Spinal cord (tissue), 10 donors: ENCODE data around the gene TACR2. TPM values are rescaled to one million over a fixed set of nuclear protein-coding genes. Genes with fewer than 3 reads are reported as not detected.

Source experiments
- DNase-seq, 6 donors: peaks; one replicate each; pipeline versions ENCODE4 v3.0.0 to v3.0.0-alpha.2; 2013 to 2015; ENCODE audit warnings: low spot score in 6 of 6, low read depth in 4 of 6
- H3K27ac ChIP-seq: one replicate; pipeline ENCODE4 v1.5.1; 2013; ENCODE audit warnings: low read depth, low read length, control low read depth
- H3K27me3 ChIP-seq: one replicate; pipeline ENCODE4 v1.6.1; 2013; ENCODE audit warnings: low read length; ENCODE audit not compliant: control insufficient read depth, insufficient read depth
- H3K36me3 ChIP-seq: one replicate; pipeline ENCODE4 v1.6.1; 2013; ENCODE audit warnings: low read length; ENCODE audit not compliant: control insufficient read depth, insufficient read depth
- H3K4me1 ChIP-seq: one replicate; pipeline ENCODE4 v1.6.1; 2013; ENCODE audit warnings: low read length; ENCODE audit not compliant: control insufficient read depth, insufficient read depth
- H3K4me3 ChIP-seq: one replicate; pipeline ENCODE4 v1.5.1; 2013; ENCODE audit warnings: low read depth, low read length, control low read depth
- H3K9me3 ChIP-seq: one replicate; pipeline ENCODE4 v1.6.1; 2013; ENCODE audit warnings: low read length; ENCODE audit not compliant: control insufficient read depth, insufficient read depth
- WGBS: methylation state at CpG from one replicate; pipeline ENCODE4 v1.1.5; 2013; ENCODE audit warnings: missing lambda C conversion rate; ENCODE audit not compliant: insufficient coverage; 5-methylcytosine and 5-hydroxymethylcytosine counted together
- long read RNA-seq, 4 donors: transcript quantifications; one replicate each; lab custom pipeline, GENCODE V29; 2026
- polyA plus RNA-seq, 2 donors: library from polyadenylated mRNA; unstranded; fragments of 120-200 nt; gene quantifications; one replicate each; pipeline ENCODE4 v1.2.1, GENCODE V29; 2013; ENCODE audit not compliant: insufficient read length in 2 of 2
- total RNA-seq, 2 donors: library from RNA; depleted of rRNA in 1 of 2; stranded (reverse); fragments of 120-200 nt in 1 of 2; fragments of >200 nt in 1 of 2; gene quantifications; one replicate each; pipeline versions ENCODE4 v1.2.3 to v1.2.4, GENCODE V29; 2013 to 2014
- donor health status: healthy.

Gene TACR2
- total RNA-seq (under 1 TPM; 0.10 to 0.28 TPM), polyA plus RNA-seq (1 to 10 TPM; 1.8 TPM)
- long read RNA-seq, donor 1 = 0 reads
- long read RNA-seq, donor 2 = 0 reads
- long read RNA-seq, donor 3, partial matches to known transcripts = 0 of 1 reads
- long read RNA-seq, donor 3, other reads (novel, unspliced or antisense) = 0 of 1 reads
- long read RNA-seq, donor 4, partial matches to known transcripts = 35 of 37 reads
- long read RNA-seq, donor 4, other reads (novel, unspliced or antisense) = 0 of 37 reads

- H3K9me3 ChIP-seq = no peaks in the 10 kb centered on the region
- H3K4me1 ChIP-seq = peaks cover 26% of the 10 kb centered on the region
- H3K27ac ChIP-seq = no peak within 1 kb of the TSS
- WGBS = 69% methylated on average over 9 of the region's 10 CpGs
- H3K4me3 ChIP-seq = no peak within 1 kb of the TSS
- no peak for DNase-seq
- H3K27me3 ChIP-seq = no peaks in the 10 kb centered on the region
- no peaks in the 10 kb centered on the region for H3K36me3 ChIP-seq
Observed at GRCh38 chr10:69416695-69417094, at the start of gene TACR2. TACR2 (minus strand) TSS chr10:69416918; CDS start chr10:69416323, 595 bp downstream.

GRCh38 chr10:69466158-69466490 is 49.4 kb upstream of the TACR2 start:
- H3K36me3 ChIP-seq = no peaks in the 10 kb centered on the region
- WGBS = 69% methylated on average over 5 of the region's 5 CpGs
- no peak overlapping the region for H3K4me3 ChIP-seq
- H3K9me3 ChIP-seq = no peaks in the 10 kb centered on the region
- DNase-seq = peak in 1 of 6 donors; percentile 18
- peaks cover 34% of the 10 kb centered on the region for H3K4me1 ChIP-seq
- H3K27me3 ChIP-seq = no peaks in the 10 kb centered on the region
- H3K27ac ChIP-seq = no peak overlapping the region

- Histone ChIP-seq H3K4me1 (peaks cover 37% of the 10 kb centered on the region), H3K27ac (no peak overlapping the region), H3K27me3 (no peaks in the 10 kb centered on the region), H3K9me3 (no peaks in the 10 kb centered on the region), H3K36me3 (no peaks in the 10 kb centered on the region), H3K4me3 (no peak overlapping the region)
- 94% methylated on average over 8 of the region's 9 CpGs for WGBS
- no peak for DNase-seq
Observed at GRCh38 chr10:69465457-69466157, 48.9 kb upstream of the TACR2 start.

- Histone ChIP-seq H3K4me1 (peaks cover 44% of the 10 kb centered on the region), H3K9me3 (no peaks in the 10 kb centered on the region), H3K27me3 (no peaks in the 10 kb centered on the region), H3K27ac (peak overlapping the region; percentile 29), H3K4me3 (no peak overlapping the region), H3K36me3 (peaks cover 2% of the 10 kb centered on the region)
- no peak for DNase-seq
- 54% methylated on average over 2 of the region's 2 CpGs for WGBS
Observed at GRCh38 chr10:69464801-69465401, 48.2 kb upstream of the TACR2 start.

- Histone ChIP-seq H3K27me3 (no peaks in the 10 kb centered on the region), H3K27ac (peak overlapping the region; percentile 29), H3K4me1 (peaks cover 49% of the 10 kb centered on the region), H3K4me3 (no peak overlapping the region), H3K9me3 (no peaks in the 10 kb centered on the region), H3K36me3 (peaks cover 2% of the 10 kb centered on the region)
- no peak for DNase-seq
- 78% methylated on average over 7 of the region's 7 CpGs for WGBS
Observed at GRCh38 chr10:69464401-69464800, 47.7 kb upstream of the TACR2 start.

- peaks cover 50% of the 10 kb centered on the region for H3K4me1 ChIP-seq
Observed at GRCh38 chr10:69463886-69464285, 47.2 kb upstream of the TACR2 start.

GRCh38 chr10:69461243-69462025 is 44.7 kb upstream of the TACR2 start:
- 86% methylated on average over 2 of the region's 5 CpGs for WGBS
- no peaks in the 10 kb centered on the region for H3K27me3 ChIP-seq
- peak overlapping the region; percentile 29 for H3K27ac ChIP-seq
- no peak overlapping the region for H3K4me3 ChIP-seq
- DNase-seq = no peak
- no peaks in the 10 kb centered on the region for H3K9me3 ChIP-seq
- peaks cover 43% of the 10 kb centered on the region for H3K4me1 ChIP-seq
- H3K36me3 ChIP-seq = peaks cover 2% of the 10 kb centered on the region

More at GRCh38 chr10:69463886-69464285, 47.2 kb upstream of the TACR2 start:
- Histone ChIP-seq H3K9me3 (no peaks in the 10 kb centered on the region), H3K27me3 (no peaks in the 10 kb centered on the region), H3K4me3 (no peak overlapping the region), H3K27ac (peak overlapping the region; percentile 29), H3K36me3 (peaks cover 2% of the 10 kb centered on the region)
- no peak for DNase-seq
- WGBS = 78% methylated on average over 5 of the region's 6 CpGs

- Histone ChIP-seq H3K9me3 (no peaks in the 10 kb centered on the region), H3K36me3 (peaks cover 2% of the 10 kb centered on the region), H3K27me3 (no peaks in the 10 kb centered on the region), H3K4me1 (peaks cover 38% of the 10 kb centered on the region), H3K27ac (peak overlapping the region; percentile 33), H3K4me3 (no peak overlapping the region)
- WGBS = 89% methylated on average over 8 of the region's 9 CpGs
- no peak for DNase-seq
Observed at GRCh38 chr10:69460576-69461242, 44.0 kb upstream of the TACR2 start.
